ENCODE data around the gene ZNF275.

ZNF275 gene

GRCh38 chrX:153342762-153343558 is 9.0 kb downstream of the ZNF275 start:
- no peak overlapping the region for H3K9ac ChIP-seq (ENCODE audit: low read length)
- no peaks in the 10 kb centered on the region for H3K9me3 ChIP-seq (ENCODE audit: low read length)
- no peaks in the 10 kb centered on the region for H3K27me3 ChIP-seq (ENCODE audit: control insufficient read depth in 1 of 2, insufficient read depth in 2 of 2, low read length in 2 of 2)
- no peaks in the 10 kb centered on the region for H3K4me1 ChIP-seq (ENCODE audit: insufficient read depth, low read length)
- no peak overlapping the region for H3K4me3 ChIP-seq (ENCODE audit: low read depth in 1 of 2, low read length in 2 of 2)
- no peaks in the 10 kb centered on the region for H3K36me3 ChIP-seq (ENCODE audit: insufficient read depth, low read length)
- no peak overlapping the region for H3K27ac ChIP-seq (ENCODE audit: low read depth, low read length)

- Histone ChIP-seq H3K27ac (ENCODE audit: low read depth, low read length) (no peak overlapping the region), H3K4me3 (ENCODE audit: low read depth in 1 of 2, low read length in 2 of 2) (no peak overlapping the region), H3K36me3 (ENCODE audit: insufficient read depth, low read length) (no peaks in the 10 kb centered on the region), H3K4me1 (ENCODE audit: insufficient read depth, low read length) (no peaks in the 10 kb centered on the region), H3K9me3 (ENCODE audit: low read length) (no peaks in the 10 kb centered on the region), H3K9ac (ENCODE audit: low read length) (no peak overlapping the region), H3K27me3 (ENCODE audit: control insufficient read depth in 1 of 2, insufficient read depth in 2 of 2, low read length in 2 of 2) (no peaks in the 10 kb centered on the region)
Observed at GRCh38 chrX:153343674-153344073, 9.7 kb downstream of the ZNF275 start.

- no peak overlapping the region for H3K9ac ChIP-seq (ENCODE audit: low read length)
- H3K36me3 ChIP-seq (ENCODE audit: insufficient read depth, low read length), result peaks cover 13% of the 10 kb centered on the region
- H3K4me3 ChIP-seq (ENCODE audit: low read depth in 1 of 2, low read length in 2 of 2), result no peak overlapping the region
- no peak overlapping the region for H3K27ac ChIP-seq (ENCODE audit: low read depth, low read length)
- no peaks in the 10 kb centered on the region for H3K27me3 ChIP-seq (ENCODE audit: control insufficient read depth in 1 of 2, insufficient read depth in 2 of 2, low read length in 2 of 2)
- H3K4me1 ChIP-seq (ENCODE audit: insufficient read depth, low read length), result no peaks in the 10 kb centered on the region
- H3K9me3 ChIP-seq (ENCODE audit: low read length), result no peaks in the 10 kb centered on the region
Observed at GRCh38 chrX:153347530-153347929, 13.6 kb downstream of the ZNF275 start.

GRCh38 chrX:153348421-153348820 is 14.5 kb downstream of the ZNF275 start:
- no peak overlapping the region for H3K27ac ChIP-seq (ENCODE audit: low read depth, low read length)
- no peaks in the 10 kb centered on the region for H3K4me1 ChIP-seq (ENCODE audit: insufficient read depth, low read length)
- no peak overlapping the region for H3K4me3 ChIP-seq (ENCODE audit: low read depth in 1 of 2, low read length in 2 of 2)
- H3K27me3 ChIP-seq (ENCODE audit: control insufficient read depth in 1 of 2, insufficient read depth in 2 of 2, low read length in 2 of 2), result no peaks in the 10 kb centered on the region
- H3K36me3 ChIP-seq (ENCODE audit: insufficient read depth, low read length), result peaks cover 13% of the 10 kb centered on the region
- no peaks in the 10 kb centered on the region for H3K9me3 ChIP-seq (ENCODE audit: low read length)
- no peak overlapping the region for H3K9ac ChIP-seq (ENCODE audit: low read length)

- peaks cover 13% of the 10 kb centered on the region for H3K36me3 ChIP-seq (ENCODE audit: insufficient read depth, low read length)
- H3K9me3 ChIP-seq (ENCODE audit: low read length), result no peaks in the 10 kb centered on the region
- H3K9ac ChIP-seq (ENCODE audit: low read length), result no peak overlapping the region
- H3K4me1 ChIP-seq (ENCODE audit: insufficient read depth, low read length), result no peaks in the 10 kb centered on the region
- H3K4me3 ChIP-seq (ENCODE audit: low read depth in 1 of 2, low read length in 2 of 2), result no peak overlapping the region
- H3K27me3 ChIP-seq (ENCODE audit: control insufficient read depth in 1 of 2, insufficient read depth in 2 of 2, low read length in 2 of 2), result no peaks in the 10 kb centered on the region
- H3K27ac ChIP-seq (ENCODE audit: low read depth, low read length), result no peak overlapping the region
Observed at GRCh38 chrX:153349952-153350351, 16.0 kb downstream of the ZNF275 start.

GRCh38 chrX:153351981-153352380 is 18.0 kb downstream of the ZNF275 start:
- H3K27me3 ChIP-seq (ENCODE audit: control insufficient read depth in 1 of 2, insufficient read depth in 2 of 2, low read length in 2 of 2), result no peaks in the 10 kb centered on the region
- no peaks in the 10 kb centered on the region for H3K4me1 ChIP-seq (ENCODE audit: insufficient read depth, low read length)
- no peak overlapping the region for H3K9ac ChIP-seq (ENCODE audit: low read length)
- no peaks in the 10 kb centered on the region for H3K9me3 ChIP-seq (ENCODE audit: low read length)
- H3K27ac ChIP-seq (ENCODE audit: low read depth, low read length), result no peak overlapping the region
- peaks cover 13% of the 10 kb centered on the region for H3K36me3 ChIP-seq (ENCODE audit: insufficient read depth, low read length)
- no peak overlapping the region for H3K4me3 ChIP-seq (ENCODE audit: low read depth in 1 of 2, low read length in 2 of 2)

GRCh38 chrX:153352858-153353257 is 18.9 kb downstream of the ZNF275 start:
- Histone ChIP-seq H3K9me3 (ENCODE audit: low read length) (no peaks in the 10 kb centered on the region), H3K27ac (ENCODE audit: low read depth, low read length) (no peak overlapping the region), H3K27me3 (ENCODE audit: control insufficient read depth in 1 of 2, insufficient read depth in 2 of 2, low read length in 2 of 2) (no peaks in the 10 kb centered on the region), H3K4me3 (ENCODE audit: low read depth in 1 of 2, low read length in 2 of 2) (no peak overlapping the region), H3K36me3 (ENCODE audit: insufficient read depth, low read length) (peaks cover 13% of the 10 kb centered on the region), H3K4me1 (ENCODE audit: insufficient read depth, low read length) (no peaks in the 10 kb centered on the region), H3K9ac (ENCODE audit: low read length) (no peak overlapping the region)

- H3K9ac ChIP-seq (ENCODE audit: low read length), result no peak overlapping the region
- H3K36me3 ChIP-seq (ENCODE audit: insufficient read depth, low read length), result peaks cover 13% of the 10 kb centered on the region
- no peak overlapping the region for H3K27ac ChIP-seq (ENCODE audit: low read depth, low read length)
- no peak overlapping the region for H3K4me3 ChIP-seq (ENCODE audit: low read depth in 1 of 2, low read length in 2 of 2)
- no peaks in the 10 kb centered on the region for H3K27me3 ChIP-seq (ENCODE audit: control insufficient read depth in 1 of 2, insufficient read depth in 2 of 2, low read length in 2 of 2)
- H3K9me3 ChIP-seq (ENCODE audit: low read length), result no peaks in the 10 kb centered on the region
- H3K4me1 ChIP-seq (ENCODE audit: insufficient read depth, low read length), result no peaks in the 10 kb centered on the region
Observed at GRCh38 chrX:153353416-153353815, 19.5 kb downstream of the ZNF275 start.

- peaks cover 0 to 9% of the 10 kb centered on the region in 2 donors for H3K27me3 ChIP-seq (ENCODE audit: control insufficient read depth in 1 of 2, insufficient read depth in 2 of 2, low read length in 2 of 2)
- no peaks in the 10 kb centered on the region for H3K36me3 ChIP-seq (ENCODE audit: insufficient read depth, low read length)
- no peaks in the 10 kb centered on the region for H3K4me1 ChIP-seq (ENCODE audit: insufficient read depth, low read length)
- no peak overlapping the region for H3K4me3 ChIP-seq (ENCODE audit: low read depth in 1 of 2, low read length in 2 of 2)
- no peak overlapping the region for H3K9ac ChIP-seq (ENCODE audit: low read length)
- H3K27ac ChIP-seq (ENCODE audit: low read depth, low read length), result no peak overlapping the region
- no peaks in the 10 kb centered on the region for H3K9me3 ChIP-seq (ENCODE audit: low read length)
Observed at GRCh38 chrX:153357877-153358276, 23.9 kb downstream of the ZNF275 start.

- Histone ChIP-seq H3K27ac (ENCODE audit: low read depth, low read length) (no peak overlapping the region), H3K9ac (ENCODE audit: low read length) (no peak overlapping the region), H3K36me3 (ENCODE audit: insufficient read depth, low read length) (no peaks in the 10 kb centered on the region), H3K4me1 (ENCODE audit: insufficient read depth, low read length) (no peaks in the 10 kb centered on the region), H3K9me3 (ENCODE audit: low read length) (no peaks in the 10 kb centered on the region), H3K27me3 (ENCODE audit: control insufficient read depth in 1 of 2, insufficient read depth in 2 of 2, low read length in 2 of 2) (peaks cover 0 to 9% of the 10 kb centered on the region in 2 donors), H3K4me3 (ENCODE audit: low read depth in 1 of 2, low read length in 2 of 2) (no peak overlapping the region)
Observed at GRCh38 chrX:153361781-153362397, 27.9 kb downstream of the ZNF275 start.

GRCh38 chrX:153365670-153366069 is 31.7 kb downstream of the ZNF275 start:
- no peak overlapping the region for H3K27ac ChIP-seq (ENCODE audit: low read depth, low read length)
- no peak overlapping the region for H3K4me3 ChIP-seq (ENCODE audit: low read depth in 1 of 2, low read length in 2 of 2)
- no peaks in the 10 kb centered on the region for H3K9me3 ChIP-seq (ENCODE audit: low read length)
- no peak overlapping the region for H3K9ac ChIP-seq (ENCODE audit: low read length)
- no peaks in the 10 kb centered on the region for H3K4me1 ChIP-seq (ENCODE audit: insufficient read depth, low read length)
- H3K27me3 ChIP-seq (ENCODE audit: control insufficient read depth in 1 of 2, insufficient read depth in 2 of 2, low read length in 2 of 2), result peaks cover 4 to 9% of the 10 kb centered on the region in 2 donors
- H3K36me3 ChIP-seq (ENCODE audit: insufficient read depth, low read length), result no peaks in the 10 kb centered on the region

- Histone ChIP-seq H3K4me1 (ENCODE audit: insufficient read depth, low read length) (no peaks in the 10 kb centered on the region), H3K9ac (ENCODE audit: low read length) (no peak overlapping the region), H3K27me3 (ENCODE audit: control insufficient read depth in 1 of 2, insufficient read depth in 2 of 2, low read length in 2 of 2) (peaks cover 4 to 9% of the 10 kb centered on the region in 2 donors), H3K4me3 (ENCODE audit: low read depth in 1 of 2, low read length in 2 of 2) (no peak overlapping the region), H3K27ac (ENCODE audit: low read depth, low read length) (no peak overlapping the region), H3K9me3 (ENCODE audit: low read length) (no peaks in the 10 kb centered on the region), H3K36me3 (ENCODE audit: insufficient read depth, low read length) (no peaks in the 10 kb centered on the region)
Observed at GRCh38 chrX:153366119-153366518, 32.2 kb downstream of the ZNF275 start.
